Measurements from ENCODE around the gene PREP.

DNA sequence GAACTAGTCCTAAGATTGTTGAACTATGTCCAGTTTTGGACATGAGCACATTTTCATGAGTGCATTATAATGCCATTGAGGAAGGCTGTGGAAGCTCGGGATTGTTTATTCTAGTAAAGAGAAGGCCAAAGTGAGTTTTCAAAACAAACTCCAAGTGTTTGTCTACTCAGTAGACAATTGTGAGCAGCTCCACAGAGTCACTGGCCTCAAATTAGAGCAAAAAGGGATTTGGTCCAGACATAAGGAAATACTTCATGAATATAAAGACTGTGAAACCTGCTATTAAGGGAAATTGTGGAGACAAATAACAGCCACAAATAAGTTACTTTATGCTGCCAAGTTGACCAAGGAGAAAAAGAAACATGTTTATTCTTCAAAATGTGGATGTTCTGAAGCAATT is 42.6 kb upstream of the PREP start:
- TF ChIP-seq POLR2A (IDR thresholded peaks at IDR 0.05) = no peak
- TF ChIP-seq, protein P1, sequence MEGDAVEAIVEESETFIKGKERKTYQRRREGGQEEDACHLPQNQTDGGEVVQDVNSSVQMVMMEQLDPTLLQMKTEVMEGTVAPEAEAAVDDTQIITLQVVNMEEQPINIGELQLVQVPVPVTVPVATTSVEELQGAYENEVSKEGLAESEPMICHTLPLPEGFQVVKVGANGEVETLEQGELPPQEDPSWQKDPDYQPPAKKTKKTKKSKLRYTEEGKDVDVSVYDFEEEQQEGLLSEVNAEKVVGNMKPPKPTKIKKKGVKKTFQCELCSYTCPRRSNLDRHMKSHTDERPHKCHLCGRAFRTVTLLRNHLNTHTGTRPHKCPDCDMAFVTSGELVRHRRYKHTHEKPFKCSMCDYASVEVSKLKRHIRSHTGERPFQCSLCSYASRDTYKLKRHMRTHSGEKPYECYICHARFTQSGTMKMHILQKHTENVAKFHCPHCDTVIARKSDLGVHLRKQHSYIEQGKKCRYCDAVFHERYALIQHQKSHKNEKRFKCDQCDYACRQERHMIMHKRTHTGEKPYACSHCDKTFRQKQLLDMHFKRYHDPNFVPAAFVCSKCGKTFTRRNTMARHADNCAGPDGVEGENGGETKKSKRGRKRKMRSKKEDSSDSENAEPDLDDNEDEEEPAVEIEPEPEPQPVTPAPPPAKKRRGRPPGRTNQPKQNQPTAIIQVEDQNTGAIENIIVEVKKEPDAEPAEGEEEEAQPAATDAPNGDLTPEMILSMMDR (IDR thresholded peaks at IDR 0.05) = no peak
